Testis (tissue), 3 donors: Measurements from ENCODE around the gene PER2. TPM values are rescaled to one million over a fixed set of nuclear protein-coding genes. Genes with fewer than 3 reads are reported as not detected.

Source experiments
- DNase-seq: peaks from one replicate; pipeline ENCODE4 v3.0.0-alpha.2; 2019
- H3K27ac ChIP-seq, 2 donors: fragments of 200-600 bp; sonication (generic); one replicate each; pipeline ENCODE4 v1.5.1; 2019
- H3K27me3 ChIP-seq: fragments of 200-600 bp; sonication (generic); one replicate; pipeline ENCODE4 v1.5.1; 2019
- H3K36me3 ChIP-seq: fragments of 200-600 bp; sonication (generic); one replicate; pipeline ENCODE4 v1.5.1; 2017; ENCODE audit warnings: low read depth; ENCODE audit errors: missing control alignments
- H3K4me1 ChIP-seq: fragments of 200-600 bp; sonication (generic); one replicate; pipeline ENCODE4 v1.5.1; 2019
- H3K4me3 ChIP-seq, 2 donors: fragments of 200-600 bp; sonication (generic); one replicate each; pipeline ENCODE4 v1.5.1; 2017 to 2019
- H3K9me3 ChIP-seq: fragments of 200-600 bp; sonication (generic); one replicate; pipeline ENCODE4 v1.5.1; 2017
- CTCF ChIP-seq, 3 experiments: fragments of 450-650 bp in 2 of 3; fragments of 200-600 bp in 1 of 3; sonication (generic) in 1 of 3; IDR thresholded peaks; one replicate each; pipeline ENCODE4 v1.5.1; 2016 to 2019; ENCODE audit warnings: antibody characterized with exemption in 3 of 3, mild to moderate bottlenecking in 2 of 3, moderate library complexity in 1 of 3
- POLR2A ChIP-seq: fragments of 450-650 bp; IDR thresholded peaks from one replicate; pipeline ENCODE4 v1.6.1; 2017; ENCODE audit warnings: antibody characterized with exemption, mild to moderate bottlenecking, moderate library complexity
- WGBS, 2 donors: methylation state at CpG; one replicate each; pipeline ENCODE4 v1.1.5; 2018; 5-methylcytosine and 5-hydroxymethylcytosine counted together
- intact Hi-C: fragments of 100-400 bp; cut with DNase I; formaldehyde crosslinking; loops from one replicate; pipeline ENCODE4 v1.15.1; 2023; ENCODE audit warnings: low total_unique reads
- polyA plus RNA-seq: library from polyadenylated mRNA; stranded (reverse); fragments of 350-450 nt; fragmentation: Illumina TruSeq; extraction: RNeasy Lipid Tissue Mini Kit (QIAGEN cat#74804); gene quantifications from one replicate; pipeline ENCODE4 v1.2.3, GENCODE V29; 2014; ENCODE audit warnings: low read depth, low replicate concordance; ENCODE audit not compliant: insufficient read depth
- total RNA-seq, 2 donors: library from RNA; depleted of rRNA; stranded (reverse); fragments of >200 nt; gene quantifications; one replicate each; pipeline ENCODE4 v1.2.3, GENCODE V29; 2016

Gene PER2
- total and polyA plus RNA-seq, 3 donors from 2014 or later: 29.8 to 59.1 (median 55.5) TPM

GRCh38 chr2:238235856-238236255 is 52.6 kb downstream of the PER2 start:
- no peak for DNase-seq
- no peak overlapping the region for H3K27ac ChIP-seq
- no peaks in the 10 kb centered on the region for H3K9me3 ChIP-seq
- peaks cover under 1% of the 10 kb centered on the region for H3K4me1 ChIP-seq
- H3K36me3 ChIP-seq: no peaks in the 10 kb centered on the region
- H3K27me3 ChIP-seq: no peaks in the 10 kb centered on the region
- intact Hi-C loops: no loop called here
- no peak overlapping the region for H3K4me3 ChIP-seq
- 92 to 93% methylated on average over 6 to 7 of the region's 7 CpGs for WGBS, 2 donors
- TF ChIP-seq CTCF (IDR thresholded peaks at IDR 0.05) (no peak), POLR2A (no peak)

GRCh38 chr2:238235331-238235732 is 53.1 kb downstream of the PER2 start:
- H3K36me3 ChIP-seq: no peaks in the 10 kb centered on the region
- DNase-seq: no peak
- no peaks in the 10 kb centered on the region for H3K4me1 ChIP-seq
- H3K9me3 ChIP-seq: no peaks in the 10 kb centered on the region
- 57 to 72% methylated on average over 11 of the region's 11 CpGs for WGBS, 2 donors
- H3K27ac ChIP-seq: no peak overlapping the region
- H3K4me3 ChIP-seq: no peak overlapping the region
- TF ChIP-seq POLR2A (no peak), CTCF (IDR thresholded peaks at IDR 0.05) (no peak)
- intact Hi-C loops: no loop called here
- no peaks in the 10 kb centered on the region for H3K27me3 ChIP-seq

GRCh38 chr2:238233625-238234024 is 54.8 kb downstream of the PER2 start:
- H3K27ac ChIP-seq: no peak overlapping the region
- intact Hi-C loops: no loop called here
- H3K4me1 ChIP-seq: no peaks in the 10 kb centered on the region
- no peaks in the 10 kb centered on the region for H3K27me3 ChIP-seq
- DNase-seq: no peak
- H3K4me3 ChIP-seq: no peak overlapping the region
- no peak for TF ChIP-seq POLR2A
- no peak for TF ChIP-seq CTCF (IDR thresholded peaks at IDR 0.05)
- no peaks in the 10 kb centered on the region for H3K36me3 ChIP-seq
- H3K9me3 ChIP-seq: no peaks in the 10 kb centered on the region
- 71 to 81% methylated on average over 12 of the region's 12 CpGs for WGBS, 2 donors

- WGBS, 2 donors: 31 to 50% methylated on average over 21 of the region's 21 CpGs
- Histone ChIP-seq H3K9me3 (no peaks in the 10 kb centered on the region), H3K27me3 (no peaks in the 10 kb centered on the region), H3K36me3 (no peaks in the 10 kb centered on the region), H3K4me3 (peak overlapping the region; percentile 67 to 71), H3K4me1 (no peaks in the 10 kb centered on the region), H3K27ac (no peak overlapping the region)
- intact Hi-C loops: no loop called here
- DNase-seq: no peak
- TF ChIP-seq CTCF (IDR thresholded peaks at IDR 0.05) (no peak), POLR2A (no peak)
These were observed 56.6 kb downstream of the PER2 start for GRCh38 chr2:238231809-238232208.

- intact Hi-C loops: no loop called here
- no peaks in the 10 kb centered on the region for H3K36me3 ChIP-seq
- peak overlapping the region in 1 of 2 donors; percentile 50 for H3K27ac ChIP-seq
- H3K9me3 ChIP-seq: no peaks in the 10 kb centered on the region
- 2% methylated on average over 15 to 46 of the region's 46 CpGs for WGBS, 2 donors
- H3K4me1 ChIP-seq: no peaks in the 10 kb centered on the region
- peak; percentile 83 for DNase-seq
- H3K4me3 ChIP-seq: peak overlapping the region; percentile 67 to 71
- TF ChIP-seq POLR2A (no peak), CTCF (IDR thresholded peaks at IDR 0.05) (no peak)
- H3K27me3 ChIP-seq: no peaks in the 10 kb centered on the region
These were observed 57.1 kb downstream of the PER2 start for GRCh38 chr2:238231251-238231793.
